ENCODE results near the gene TMEM239. TPM values are rescaled to one million over a fixed set of nuclear protein-coding genes. Genes with fewer than 3 reads are reported as not detected.

TMEM239 gene
- total RNA-seq, 1 donor from 2014 or later: not detected

- Mint-ChIP-seq H3K9me3 (no peaks in the 10 kb centered on the region), H3K27ac (ENCODE audit: unreplicated experiment) (no peak overlapping the region), H3K27me3 (ENCODE audit: low read depth) (no peaks in the 10 kb centered on the region), H3K4me3 (peak overlapping the region; percentile 72), H3K4me1 (peaks cover 13% of the 10 kb centered on the region), H3K36me3 (ENCODE audit: low read depth) (peaks cover 27% of the 10 kb centered on the region)
- TF ChIP-seq CTCF (conservative IDR thresholded peaks at IDR 0.05): no peak
- no peak for DNase-seq (ENCODE audit: low read depth, low spot score)
Observed at GRCh38 chr20:2838170-2838797, 22.1 kb downstream of the TMEM239 start.

GRCh38 chr20:2838847-2839671 lies 22.9 kb downstream of the TMEM239 start:
- H3K4me1 Mint-ChIP-seq: peaks cover 13% of the 10 kb centered on the region
- TF ChIP-seq CTCF (conservative IDR thresholded peaks at IDR 0.05): no peak
- H3K27ac Mint-ChIP-seq (ENCODE audit: unreplicated experiment): peak overlapping the region; percentile 25
- DNase-seq (ENCODE audit: low read depth, low spot score): no peak
- H3K27me3 Mint-ChIP-seq (ENCODE audit: low read depth): no peaks in the 10 kb centered on the region
- H3K36me3 Mint-ChIP-seq (ENCODE audit: low read depth): peaks cover 27% of the 10 kb centered on the region
- H3K9me3 Mint-ChIP-seq: no peaks in the 10 kb centered on the region
- H3K4me3 Mint-ChIP-seq: peak overlapping the region; percentile 88

GRCh38 chr20:2839732-2840137 lies 23.6 kb downstream of the TMEM239 start:
- H3K4me1 Mint-ChIP-seq: peaks cover 13% of the 10 kb centered on the region
- no peaks in the 10 kb centered on the region for H3K27me3 Mint-ChIP-seq (ENCODE audit: low read depth)
- no peaks in the 10 kb centered on the region for H3K9me3 Mint-ChIP-seq
- no peak for DNase-seq (ENCODE audit: low read depth, low spot score)
- peak overlapping the region; percentile 25 for H3K27ac Mint-ChIP-seq (ENCODE audit: unreplicated experiment)
- peak overlapping the region; percentile 88 for H3K4me3 Mint-ChIP-seq
- no peak for TF ChIP-seq CTCF (conservative IDR thresholded peaks at IDR 0.05)
- H3K36me3 Mint-ChIP-seq (ENCODE audit: low read depth): peaks cover 27% of the 10 kb centered on the region

- H3K27me3 Mint-ChIP-seq (ENCODE audit: low read depth): no peaks in the 10 kb centered on the region
- H3K27ac Mint-ChIP-seq (ENCODE audit: unreplicated experiment): peak within 1 kb of the TSS; percentile 28
- no peaks in the 10 kb centered on the region for H3K9me3 Mint-ChIP-seq
- peak within 1 kb of the TSS; percentile 91 for H3K4me3 Mint-ChIP-seq
- peak; percentile 79 for DNase-seq (ENCODE audit: low read depth, low spot score)
- H3K36me3 Mint-ChIP-seq (ENCODE audit: low read depth): peaks cover 25% of the 10 kb centered on the region
- no peak for TF ChIP-seq CTCF (conservative IDR thresholded peaks at IDR 0.05)
- peaks cover 13% of the 10 kb centered on the region for H3K4me1 Mint-ChIP-seq
Observed at GRCh38 chr20:2840138-2840966, 24.2 kb downstream of the TMEM239 start, which contains the start of the genes PCED1A and VPS16. Gene PCED1A, minus strand, starts transcription at chr20:2840655. Its CDS starts 743 bp downstream, at chr20:2839912. Gene VPS16, plus strand, starts transcription at chr20:2840745. Its CDS starts 30 bp downstream, at chr20:2840775.

- peak overlapping the region; percentile 28 for H3K27ac Mint-ChIP-seq (ENCODE audit: unreplicated experiment)
- H3K9me3 Mint-ChIP-seq: no peaks in the 10 kb centered on the region
- TF ChIP-seq CTCF (conservative IDR thresholded peaks at IDR 0.05): no peak
- peak overlapping the region; percentile 91 for H3K4me3 Mint-ChIP-seq
- H3K4me1 Mint-ChIP-seq: peaks cover 13% of the 10 kb centered on the region
- peak; percentile 38 for DNase-seq (ENCODE audit: low read depth, low spot score)
- H3K36me3 Mint-ChIP-seq (ENCODE audit: low read depth): peaks cover 24% of the 10 kb centered on the region
- H3K27me3 Mint-ChIP-seq (ENCODE audit: low read depth): no peaks in the 10 kb centered on the region
Observed at GRCh38 chr20:2840967-2841531, 24.9 kb downstream of the TMEM239 start.
